ENCODE data around the gene HMCN1.

- TF ChIP-seq, protein P1, sequence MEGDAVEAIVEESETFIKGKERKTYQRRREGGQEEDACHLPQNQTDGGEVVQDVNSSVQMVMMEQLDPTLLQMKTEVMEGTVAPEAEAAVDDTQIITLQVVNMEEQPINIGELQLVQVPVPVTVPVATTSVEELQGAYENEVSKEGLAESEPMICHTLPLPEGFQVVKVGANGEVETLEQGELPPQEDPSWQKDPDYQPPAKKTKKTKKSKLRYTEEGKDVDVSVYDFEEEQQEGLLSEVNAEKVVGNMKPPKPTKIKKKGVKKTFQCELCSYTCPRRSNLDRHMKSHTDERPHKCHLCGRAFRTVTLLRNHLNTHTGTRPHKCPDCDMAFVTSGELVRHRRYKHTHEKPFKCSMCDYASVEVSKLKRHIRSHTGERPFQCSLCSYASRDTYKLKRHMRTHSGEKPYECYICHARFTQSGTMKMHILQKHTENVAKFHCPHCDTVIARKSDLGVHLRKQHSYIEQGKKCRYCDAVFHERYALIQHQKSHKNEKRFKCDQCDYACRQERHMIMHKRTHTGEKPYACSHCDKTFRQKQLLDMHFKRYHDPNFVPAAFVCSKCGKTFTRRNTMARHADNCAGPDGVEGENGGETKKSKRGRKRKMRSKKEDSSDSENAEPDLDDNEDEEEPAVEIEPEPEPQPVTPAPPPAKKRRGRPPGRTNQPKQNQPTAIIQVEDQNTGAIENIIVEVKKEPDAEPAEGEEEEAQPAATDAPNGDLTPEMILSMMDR (IDR thresholded peaks at IDR 0.05; ENCODE audit: low read length), result no peak
- no peak for TF ChIP-seq EZH2 (IDR thresholded peaks at IDR 0.05; ENCODE audit: borderline replicate concordance, low read length)
Measured at GRCh38 chr1:185980891-185981290, 246.7 kb downstream of the HMCN1 start.
